AG04450 (cell line): ENCODE measurements around the gene TKTL1. TPM values are rescaled to one million over a fixed set of nuclear protein-coding genes. Genes with fewer than 3 reads are reported as not detected.

Experiments
- CTCF ChIA-PET: fragments of 300-600, 350-600 bp; formaldehyde crosslinking; extraction: SDS; loops from one replicate; lab custom pipeline; 2022; ENCODE audit warnings: antibody characterized with exemption, inconsistent platforms; lab: Charles Lee
- POLR2A ChIA-PET: fragments of 350-600 bp; formaldehyde crosslinking; extraction: SDS; loops from one replicate; lab custom pipeline; 2021; ENCODE audit warnings: antibody characterized with exemption, inconsistent platforms; lab: Yijun Ruan, JAX
- DNase-seq: peaks from one replicate; pipeline ENCODE4 v3.0.0-alpha.2; 2011; ENCODE audit warnings: low read depth, low spot score
- H3K27ac ChIP-seq: one replicate; pipeline ENCODE4 v1.5.1; 2012; ENCODE audit warnings: low read depth, low read length, control low read depth
- H3K27me3 ChIP-seq: one replicate; pipeline ENCODE4 v1.6.0; 2012; ENCODE audit warnings: low read length; ENCODE audit not compliant: control insufficient read depth, insufficient read depth
- H3K4me3 ChIP-seq: 2 replicates; pipeline ENCODE4 v1.5.1; 2011; ENCODE audit warnings: mild to moderate bottlenecking, low read depth, low read length, control low read depth
- H3K9me3 ChIP-seq: 2 replicates; pipeline ENCODE4 v1.5.1; 2012; ENCODE audit warnings: low read length; ENCODE audit not compliant: control insufficient read depth, insufficient read depth
- CTCF ChIP-seq: IDR thresholded peaks from 2 replicates; pipeline ENCODE4 v1.5.1; 2011; ENCODE audit warnings: low read depth, low read length, control low read depth, inconsistent platforms
- polyA plus RNA-seq: library from polyadenylated mRNA; depleted of rRNA; stranded (reverse); fragments of >200 nt; gene quantifications from 2 replicates; pipeline ENCODE4 v1.2.3, GENCODE V29; 2011

Gene TKTL1
- polyA plus RNA-seq, 1 experiment: not detected

GRCh38 chrX:154317391-154317995, 21.9 kb downstream of the TKTL1 start:
- no peak overlapping the region for H3K4me3 ChIP-seq
- POLR2A ChIA-PET: no interaction called here
- peaks cover 5% of the 10 kb centered on the region for H3K27me3 ChIP-seq
- peak; percentile 58 for TF ChIP-seq CTCF
- H3K9me3 ChIP-seq: no peaks in the 10 kb centered on the region
- DNase-seq: no peak
- CTCF ChIA-PET: interaction anchor here (0.6 to 3.2 kb wide), 5 partner anchors 9 to 657 kb away, joined by 4 to 12 read pairs (median 5); no protein-coding TSS in a partner anchor
- H3K27ac ChIP-seq: no peak overlapping the region

GRCh38 chrX:154320406-154320805, 24.8 kb downstream of the TKTL1 start:
- H3K4me3 ChIP-seq: no peak overlapping the region
- TF ChIP-seq CTCF: no peak
- no peaks in the 10 kb centered on the region for H3K9me3 ChIP-seq
- DNase-seq: no peak
- ChIA-PET CTCF (no interaction called here), POLR2A (no interaction called here)
- no peak overlapping the region for H3K27ac ChIP-seq
- peaks cover 22% of the 10 kb centered on the region for H3K27me3 ChIP-seq

GRCh38 chrX:154321152-154321551, 25.6 kb downstream of the TKTL1 start:
- H3K4me3 ChIP-seq: no peak overlapping the region
- ChIA-PET CTCF (interaction anchor here (0.5 kb wide), 1 partner anchor 484 kb away, joined by 3 read pairs; no protein-coding TSS in a partner anchor), POLR2A (no interaction called here)
- H3K27ac ChIP-seq: no peak overlapping the region
- H3K27me3 ChIP-seq: peaks cover 24% of the 10 kb centered on the region
- DNase-seq: no peak
- no peak for TF ChIP-seq CTCF
- H3K9me3 ChIP-seq: no peaks in the 10 kb centered on the region

GRCh38 chrX:154321594-154321993, 26.0 kb downstream of the TKTL1 start:
- DNase-seq: no peak
- no peaks in the 10 kb centered on the region for H3K9me3 ChIP-seq
- no peak for TF ChIP-seq CTCF
- no peak overlapping the region for H3K4me3 ChIP-seq
- peaks cover 27% of the 10 kb centered on the region for H3K27me3 ChIP-seq
- ChIA-PET CTCF (interaction anchor here (0.5 kb wide), 1 partner anchor 484 kb away, joined by 3 read pairs; no protein-coding TSS in a partner anchor), POLR2A (no interaction called here)
- H3K27ac ChIP-seq: no peak overlapping the region

GRCh38 chrX:154322890-154323289, 27.3 kb downstream of the TKTL1 start:
- POLR2A ChIA-PET: no interaction called here
- no peak for TF ChIP-seq CTCF
- peaks cover 35% of the 10 kb centered on the region for H3K27me3 ChIP-seq
- CTCF ChIA-PET: no interaction called here
- H3K27ac ChIP-seq: no peak overlapping the region
- H3K9me3 ChIP-seq: no peaks in the 10 kb centered on the region
- DNase-seq: no peak
- no peak overlapping the region for H3K4me3 ChIP-seq
